ENCODE data around the gene CDC14A.

CDC14A gene

GRCh38 chr1:100565533-100565932 lies 213.2 kb downstream of the CDC14A start:
- peaks cover 5% of the 10 kb centered on the region for H3K9me3 Mint-ChIP-seq
- no peaks in the 10 kb centered on the region for H3K4me1 Mint-ChIP-seq
- H3K27me3 Mint-ChIP-seq (ENCODE audit: low read depth), result no peaks in the 10 kb centered on the region
- TF ChIP-seq, protein P1, sequence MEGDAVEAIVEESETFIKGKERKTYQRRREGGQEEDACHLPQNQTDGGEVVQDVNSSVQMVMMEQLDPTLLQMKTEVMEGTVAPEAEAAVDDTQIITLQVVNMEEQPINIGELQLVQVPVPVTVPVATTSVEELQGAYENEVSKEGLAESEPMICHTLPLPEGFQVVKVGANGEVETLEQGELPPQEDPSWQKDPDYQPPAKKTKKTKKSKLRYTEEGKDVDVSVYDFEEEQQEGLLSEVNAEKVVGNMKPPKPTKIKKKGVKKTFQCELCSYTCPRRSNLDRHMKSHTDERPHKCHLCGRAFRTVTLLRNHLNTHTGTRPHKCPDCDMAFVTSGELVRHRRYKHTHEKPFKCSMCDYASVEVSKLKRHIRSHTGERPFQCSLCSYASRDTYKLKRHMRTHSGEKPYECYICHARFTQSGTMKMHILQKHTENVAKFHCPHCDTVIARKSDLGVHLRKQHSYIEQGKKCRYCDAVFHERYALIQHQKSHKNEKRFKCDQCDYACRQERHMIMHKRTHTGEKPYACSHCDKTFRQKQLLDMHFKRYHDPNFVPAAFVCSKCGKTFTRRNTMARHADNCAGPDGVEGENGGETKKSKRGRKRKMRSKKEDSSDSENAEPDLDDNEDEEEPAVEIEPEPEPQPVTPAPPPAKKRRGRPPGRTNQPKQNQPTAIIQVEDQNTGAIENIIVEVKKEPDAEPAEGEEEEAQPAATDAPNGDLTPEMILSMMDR (IDR thresholded peaks at IDR 0.05; ENCODE audit: unreplicated experiment in 3 of 3), result no peak
- no peak overlapping the region for H3K4me3 Mint-ChIP-seq
- no peaks in the 10 kb centered on the region for H3K36me3 Mint-ChIP-seq (ENCODE audit: low read depth)
- H3K27ac Mint-ChIP-seq, result no peak overlapping the region

DNA sequence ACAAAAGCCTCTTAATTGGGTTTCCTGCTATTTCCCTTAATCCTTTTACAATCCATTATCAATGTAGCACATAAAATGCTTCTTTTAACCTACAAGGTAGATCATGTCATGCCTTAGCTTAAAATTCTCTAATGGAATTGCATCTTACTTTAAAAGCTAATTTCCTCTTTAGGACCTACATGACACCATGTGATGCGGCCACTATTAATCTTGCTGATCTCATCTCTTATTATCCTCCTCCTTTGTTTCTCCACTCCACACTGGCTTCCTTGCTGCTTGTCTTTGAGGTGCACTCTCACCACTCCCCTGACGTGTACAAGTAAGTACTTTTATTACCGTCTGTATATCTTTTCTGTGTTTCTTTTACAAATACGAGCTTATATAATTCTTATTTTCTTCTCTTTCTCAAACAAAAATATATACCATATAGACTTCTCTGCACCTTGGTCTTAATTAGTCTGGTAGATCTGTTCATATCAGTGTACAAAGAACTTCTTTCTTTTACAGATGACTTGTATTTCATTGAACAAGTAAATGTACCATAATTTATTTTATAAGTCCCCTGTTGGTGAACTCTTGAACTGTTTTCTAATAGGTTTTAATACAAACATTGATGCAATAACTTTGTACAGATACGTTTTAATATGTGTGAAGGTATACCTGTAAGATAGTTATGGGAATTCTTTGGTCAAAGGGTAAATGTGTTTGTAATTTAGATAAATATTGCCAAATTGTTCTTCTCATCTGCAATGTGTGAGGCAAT lies 213.8 kb downstream of the CDC14A start:
- no peak overlapping the region for H3K4me3 Mint-ChIP-seq
- H3K36me3 Mint-ChIP-seq (ENCODE audit: low read depth), result no peaks in the 10 kb centered on the region
- TF ChIP-seq, protein P1 (IDR thresholded peaks at IDR 0.05; ENCODE audit: unreplicated experiment in 3 of 3), result no peak

DNA sequence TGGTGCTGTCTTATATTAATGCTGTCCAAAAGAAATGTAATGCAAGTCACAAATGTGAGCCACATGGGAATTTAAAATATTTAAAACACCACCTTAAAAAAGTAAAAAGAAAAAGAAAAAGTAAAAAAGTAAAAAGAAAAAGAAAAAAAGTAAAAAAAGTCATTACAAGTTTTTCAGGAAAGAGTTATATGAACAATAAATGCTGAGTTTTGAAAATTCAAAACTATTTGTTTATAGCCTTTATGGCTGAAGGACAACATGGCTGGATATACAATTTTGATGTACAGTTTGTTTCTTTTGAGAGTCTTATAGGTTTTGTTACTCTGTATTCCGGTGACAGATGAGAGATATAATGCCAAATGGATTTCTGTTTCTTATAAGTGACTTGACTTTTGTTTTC lies 214.8 kb downstream of the CDC14A start:
- TF ChIP-seq, protein P1 (IDR thresholded peaks at IDR 0.05; ENCODE audit: unreplicated experiment in 3 of 3), result no peak
- no peak overlapping the region for H3K27ac Mint-ChIP-seq
- no peaks in the 10 kb centered on the region for H3K4me1 Mint-ChIP-seq
- peaks cover 16% of the 10 kb centered on the region for H3K9me3 Mint-ChIP-seq
- no peaks in the 10 kb centered on the region for H3K27me3 Mint-ChIP-seq (ENCODE audit: low read depth)
- H3K4me3 Mint-ChIP-seq, result no peak overlapping the region
- no peaks in the 10 kb centered on the region for H3K36me3 Mint-ChIP-seq (ENCODE audit: low read depth)

More for the DNA sequence above, 213.8 kb downstream of the CDC14A start:
- H3K4me1 Mint-ChIP-seq, result no peaks in the 10 kb centered on the region
- H3K9me3 Mint-ChIP-seq, result peaks cover 10% of the 10 kb centered on the region
- no peaks in the 10 kb centered on the region for H3K27me3 Mint-ChIP-seq (ENCODE audit: low read depth)
- no peak overlapping the region for H3K27ac Mint-ChIP-seq

Data from nephron (organoid).